GM21723 (cell line): ENCODE measurements around the gene VMP1.
"Not testable (repeated sequence)": the region's sequence is repeated elsewhere in the genome, so short reads cannot be mapped to it uniquely, and the experiment has no call there.

ENCODE experiments used
- ATAC-seq: cut with Tn5 transposase; IDR thresholded peaks from one replicate; pipeline ENCODE4 v1.9.1; 2021; ENCODE audit warnings: mild to moderate bottlenecking, moderate library complexity; ENCODE audit not compliant: unreplicated experiment

VMP1 gene

DNA sequence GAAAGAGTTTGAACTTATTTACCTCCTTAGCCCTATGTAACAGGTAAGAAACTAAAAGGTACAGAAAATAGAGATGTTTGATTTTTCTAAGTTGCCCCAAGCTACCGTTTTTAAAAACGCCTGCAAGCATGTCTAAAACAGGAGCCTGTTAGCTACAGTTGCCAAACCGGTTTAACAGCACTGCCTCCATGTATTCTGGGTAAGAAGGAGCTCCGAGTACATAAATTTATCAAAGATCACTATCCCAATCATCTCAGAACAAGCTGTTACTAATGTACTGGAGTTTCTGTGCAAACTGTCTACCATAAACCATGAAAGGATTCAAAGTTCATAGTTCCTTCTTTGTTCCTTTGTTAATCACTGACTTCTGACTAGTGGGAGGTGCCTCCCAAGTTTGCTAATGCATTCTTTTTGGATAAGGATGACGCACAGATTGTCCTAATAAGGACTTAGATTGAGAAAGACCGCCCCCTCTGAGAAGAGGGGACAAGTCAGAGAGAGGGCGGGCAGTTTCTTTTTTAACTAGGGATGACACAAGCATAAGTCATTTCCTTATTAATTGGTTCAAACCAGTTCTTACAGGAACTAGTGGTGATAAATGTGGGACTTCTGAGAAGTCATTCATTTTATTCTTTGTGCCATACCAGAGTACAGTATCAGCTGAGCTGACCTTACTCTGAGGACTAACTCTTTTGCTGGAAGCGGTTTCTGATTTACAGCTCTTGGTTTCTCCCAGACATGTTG is 130.0 kb downstream of the VMP1 start:
- ATAC-seq: peak; percentile 76

DNA sequence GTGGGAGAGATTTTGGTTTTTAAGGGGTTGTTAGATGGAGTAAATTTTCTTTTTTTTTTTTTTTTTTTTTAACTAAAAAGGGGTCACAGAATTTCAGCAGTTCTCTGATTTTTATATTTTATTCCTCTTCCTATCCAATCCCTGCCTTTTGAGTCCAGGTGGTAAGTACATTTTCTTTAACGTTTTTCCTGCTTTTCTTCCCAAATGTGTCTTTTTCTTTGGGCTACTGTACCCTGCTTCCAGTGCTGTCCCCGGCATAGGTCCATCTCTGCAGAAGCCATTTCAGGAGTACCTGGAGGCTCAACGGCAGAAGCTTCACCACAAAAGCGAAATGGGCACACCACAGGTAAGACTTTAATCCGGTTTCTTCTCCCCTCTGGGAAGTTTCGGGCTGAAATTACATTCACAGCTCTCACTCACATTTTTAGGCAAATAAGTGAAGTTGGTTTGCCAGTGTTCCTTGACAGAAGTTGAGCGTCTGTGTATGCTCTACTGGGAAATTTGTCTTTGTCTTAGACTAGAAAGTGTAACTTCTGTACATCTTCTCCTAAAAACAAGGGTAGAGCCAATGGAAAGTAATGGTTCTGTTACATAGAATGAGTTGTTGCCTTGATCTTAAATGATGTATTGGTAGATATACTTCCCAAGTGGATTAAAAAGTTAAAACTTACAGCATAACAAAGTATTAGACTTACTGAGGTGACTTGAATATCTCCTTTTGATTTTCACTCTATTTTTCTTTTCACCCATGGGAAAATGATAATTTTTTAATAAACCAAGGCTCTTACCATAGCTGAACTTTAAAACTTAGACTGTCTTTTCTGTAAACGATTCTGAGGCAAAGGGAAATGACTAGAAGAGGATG is 130.8 kb downstream of the VMP1 start:
- no peak for ATAC-seq

- ATAC-seq: no peak
Observed at GRCh38 chr17:59839651-59840328, 132.3 kb downstream of the VMP1 start.

GRCh38 chr17:59840329-59841090 is 133.1 kb downstream of the VMP1 start:
- ATAC-seq: no peak

DNA sequence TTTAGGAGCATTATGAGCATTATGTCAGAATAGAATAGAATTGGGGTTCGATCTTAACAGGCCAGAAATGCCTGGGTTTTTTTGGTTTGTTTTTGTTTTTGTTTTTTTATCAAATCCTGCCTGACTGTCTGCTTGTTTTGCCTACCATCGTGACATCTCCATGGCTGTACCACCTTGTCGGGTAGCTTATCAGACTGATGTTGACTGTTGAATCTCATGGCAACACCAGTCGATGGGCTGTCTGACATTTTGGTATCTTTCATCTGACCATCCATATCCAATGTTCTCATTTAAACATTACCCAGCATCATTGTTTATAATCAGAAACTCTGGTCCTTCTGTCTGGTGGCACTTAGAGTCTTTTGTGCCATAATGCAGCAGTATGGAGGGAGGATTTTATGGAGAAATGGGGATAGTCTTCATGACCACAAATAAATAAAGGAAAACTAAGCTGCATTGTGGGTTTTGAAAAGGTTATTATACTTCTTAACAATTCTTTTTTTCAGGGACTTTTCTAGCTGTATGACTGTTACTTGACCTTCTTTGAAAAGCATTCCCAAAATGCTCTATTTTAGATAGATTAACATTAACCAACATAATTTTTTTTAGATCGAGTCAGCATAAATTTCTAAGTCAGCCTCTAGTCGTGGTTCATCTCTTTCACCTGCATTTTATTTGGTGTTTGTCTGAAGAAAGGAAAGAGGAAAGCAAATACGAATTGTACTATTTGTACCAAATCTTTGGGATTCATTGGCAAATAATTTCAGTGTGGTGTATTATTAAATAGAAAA is 133.8 kb downstream of the VMP1 start:
- ATAC-seq: not testable (repeated sequence)

GRCh38 chr17:59841882-59842263 is 134.4 kb downstream of the VMP1 start:
- not testable (repeated sequence) for ATAC-seq

DNA sequence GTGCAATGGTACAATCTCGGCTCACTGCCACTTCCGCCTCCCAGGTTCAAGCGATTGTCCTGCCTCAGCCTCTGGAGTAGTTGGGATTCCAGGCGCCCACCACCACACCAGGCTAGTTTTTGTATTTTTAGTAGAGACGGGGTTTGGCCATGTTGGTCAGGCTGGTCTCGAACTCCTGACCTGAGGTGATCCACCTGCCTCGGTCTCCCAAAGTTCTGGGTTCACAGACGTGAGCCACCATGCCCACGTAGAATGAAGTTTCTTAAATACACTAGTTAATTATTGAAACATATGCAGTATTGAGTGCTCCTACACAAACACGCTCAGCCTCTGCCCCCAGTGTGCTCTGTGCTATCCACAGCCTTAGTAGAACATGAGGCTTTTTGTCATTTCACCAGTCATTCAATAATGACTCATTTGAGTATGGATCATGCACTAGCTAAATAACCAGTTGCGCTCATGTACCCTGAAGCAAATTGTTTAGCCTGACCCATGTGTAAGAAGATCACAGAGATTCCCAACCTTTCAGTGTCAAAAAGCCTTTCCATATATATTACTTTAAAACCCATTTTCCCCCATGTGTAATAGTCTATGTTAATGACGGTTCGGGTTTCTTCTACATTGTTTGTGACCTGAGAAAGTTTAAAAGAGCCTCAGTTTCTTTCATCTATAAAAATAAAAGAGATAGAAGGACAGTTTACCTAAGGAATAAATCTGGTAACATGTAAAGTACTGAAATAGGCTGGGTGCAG is 135.6 kb downstream of the VMP1 start:
- ATAC-seq: no peak

- no peak for ATAC-seq
Observed at GRCh38 chr17:59844884-59845594, 137.6 kb downstream of the VMP1 start.

- no peak for ATAC-seq
Observed at GRCh38 chr17:59845595-59846393, 138.3 kb downstream of the VMP1 start.

DNA sequence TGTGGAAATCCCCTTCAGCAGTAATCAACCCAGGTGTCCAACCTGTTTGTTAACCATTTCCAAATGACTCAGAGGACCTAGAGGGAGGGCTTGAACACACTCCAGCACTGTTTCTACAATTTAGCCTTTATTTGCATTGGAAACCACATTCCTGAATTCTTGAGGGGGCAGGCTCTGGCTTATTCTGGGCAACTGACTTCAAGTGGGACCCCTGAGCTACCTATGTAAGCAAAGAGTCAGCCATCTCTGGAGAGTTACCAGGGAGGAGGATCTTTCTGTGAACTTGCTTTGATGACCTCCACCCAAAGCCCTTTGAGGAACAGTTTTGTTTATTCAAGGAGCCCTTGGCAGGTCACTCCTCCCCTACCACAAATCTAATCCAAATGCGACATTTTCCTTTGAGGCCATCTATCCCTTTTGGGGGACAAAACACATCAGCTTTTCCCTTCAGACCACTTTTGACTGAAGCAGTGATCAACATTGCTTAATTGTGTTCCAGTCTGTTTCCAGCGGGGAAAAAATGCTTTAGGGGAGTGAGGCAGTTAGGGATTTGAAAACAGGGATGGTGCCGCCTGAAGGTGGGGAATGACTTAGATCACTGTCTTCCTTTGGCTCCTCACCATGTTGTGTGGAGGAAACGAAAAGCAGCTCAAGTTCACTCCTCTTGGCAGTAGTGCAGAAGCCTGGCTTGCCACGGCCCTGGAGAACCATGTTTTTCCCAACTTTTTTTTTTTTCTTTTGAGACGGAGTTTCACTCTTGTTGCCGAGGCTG is 139.1 kb downstream of the VMP1 start:
- peak; percentile 41 for ATAC-seq

- ATAC-seq: no peak
Observed at GRCh38 chr17:59848385-59848668, 140.9 kb downstream of the VMP1 start.

GRCh38 chr17:59848778-59849177 is 141.3 kb downstream of the VMP1 start:
- ATAC-seq: peak; percentile 49

- ATAC-seq: not testable (repeated sequence)
Observed at GRCh38 chr17:59850311-59850710, 142.9 kb downstream of the VMP1 start.

- no peak for ATAC-seq
Observed at GRCh38 chr17:59851439-59852375, 144.3 kb downstream of the VMP1 start.

DNA sequence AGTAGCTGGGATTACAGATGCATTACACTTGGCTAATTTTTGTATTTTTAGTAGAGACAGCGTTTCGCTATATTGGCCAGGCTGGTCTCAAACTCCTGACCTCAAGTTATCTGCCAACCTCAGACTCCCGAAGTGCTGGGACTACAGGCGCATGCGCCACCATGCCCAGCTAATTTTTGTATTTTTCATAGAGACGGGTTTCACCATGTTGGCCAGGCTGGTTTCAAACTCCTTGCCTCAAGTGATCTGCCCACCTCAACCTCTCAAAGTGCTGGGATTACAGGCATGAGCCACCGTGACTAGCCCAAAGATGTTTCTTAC is 145.4 kb downstream of the VMP1 start:
- ATAC-seq: not testable (repeated sequence)

- ATAC-seq: peak; percentile 48
Observed at GRCh38 chr17:59853168-59853918, 145.9 kb downstream of the VMP1 start.
